Measurements from ENCODE around the gene STXBP6. TPM values are rescaled to one million over a fixed set of nuclear protein-coding genes. Genes with fewer than 3 reads are reported as not detected.

The STXBP6 gene
- total RNA-seq, 4 donors from 2014 or later, result 2.6 to 5.5 (median 4.4) TPM

DNA sequence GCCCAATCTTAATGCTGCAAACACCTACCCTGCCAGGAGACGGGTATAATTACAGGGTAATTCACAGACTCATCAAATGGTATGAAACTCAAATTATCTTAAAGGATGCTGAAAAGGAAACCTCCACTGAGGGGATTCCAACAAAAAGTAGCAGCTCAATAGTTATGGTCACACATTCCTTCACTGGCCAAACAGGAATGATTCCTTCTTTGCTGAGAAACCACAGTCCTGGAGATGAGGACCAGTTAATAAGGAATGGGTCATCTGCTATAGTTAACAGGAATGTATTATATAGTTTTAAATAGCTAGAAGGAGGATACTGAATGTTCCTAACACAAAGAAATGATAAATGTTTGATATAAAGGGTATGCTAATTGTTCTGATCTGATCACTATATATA lies 136.9 kb downstream of the STXBP6 start:
- Histone ChIP-seq H3K4me1 (no peaks in the 10 kb centered on the region), H3K36me3 (no peaks in the 10 kb centered on the region), H3K27ac (no peak overlapping the region), H3K27me3 (no peaks in the 10 kb centered on the region), H3K9me3 (no peaks in the 10 kb centered on the region), H3K4me3 (no peak overlapping the region)
- intact Hi-C loops (cut with DNase I; ENCODE audit: low total_unique reads), result no loop called here
- TF ChIP-seq, protein P1, sequence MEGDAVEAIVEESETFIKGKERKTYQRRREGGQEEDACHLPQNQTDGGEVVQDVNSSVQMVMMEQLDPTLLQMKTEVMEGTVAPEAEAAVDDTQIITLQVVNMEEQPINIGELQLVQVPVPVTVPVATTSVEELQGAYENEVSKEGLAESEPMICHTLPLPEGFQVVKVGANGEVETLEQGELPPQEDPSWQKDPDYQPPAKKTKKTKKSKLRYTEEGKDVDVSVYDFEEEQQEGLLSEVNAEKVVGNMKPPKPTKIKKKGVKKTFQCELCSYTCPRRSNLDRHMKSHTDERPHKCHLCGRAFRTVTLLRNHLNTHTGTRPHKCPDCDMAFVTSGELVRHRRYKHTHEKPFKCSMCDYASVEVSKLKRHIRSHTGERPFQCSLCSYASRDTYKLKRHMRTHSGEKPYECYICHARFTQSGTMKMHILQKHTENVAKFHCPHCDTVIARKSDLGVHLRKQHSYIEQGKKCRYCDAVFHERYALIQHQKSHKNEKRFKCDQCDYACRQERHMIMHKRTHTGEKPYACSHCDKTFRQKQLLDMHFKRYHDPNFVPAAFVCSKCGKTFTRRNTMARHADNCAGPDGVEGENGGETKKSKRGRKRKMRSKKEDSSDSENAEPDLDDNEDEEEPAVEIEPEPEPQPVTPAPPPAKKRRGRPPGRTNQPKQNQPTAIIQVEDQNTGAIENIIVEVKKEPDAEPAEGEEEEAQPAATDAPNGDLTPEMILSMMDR (IDR thresholded peaks at IDR 0.05 in 4 of 5, conservative IDR thresholded peaks at IDR 0.05 in 1 of 5), result no peak
- TF ChIP-seq POLR2A (IDR thresholded peaks at IDR 0.05), result no peak
- in situ Hi-C loops (cut with MboI; ENCODE audit: low sequenced_read_pairs in 4 of 4), result no loop called here
- ATAC-seq, result no peak
- DNase-seq, result no peak

DNA sequence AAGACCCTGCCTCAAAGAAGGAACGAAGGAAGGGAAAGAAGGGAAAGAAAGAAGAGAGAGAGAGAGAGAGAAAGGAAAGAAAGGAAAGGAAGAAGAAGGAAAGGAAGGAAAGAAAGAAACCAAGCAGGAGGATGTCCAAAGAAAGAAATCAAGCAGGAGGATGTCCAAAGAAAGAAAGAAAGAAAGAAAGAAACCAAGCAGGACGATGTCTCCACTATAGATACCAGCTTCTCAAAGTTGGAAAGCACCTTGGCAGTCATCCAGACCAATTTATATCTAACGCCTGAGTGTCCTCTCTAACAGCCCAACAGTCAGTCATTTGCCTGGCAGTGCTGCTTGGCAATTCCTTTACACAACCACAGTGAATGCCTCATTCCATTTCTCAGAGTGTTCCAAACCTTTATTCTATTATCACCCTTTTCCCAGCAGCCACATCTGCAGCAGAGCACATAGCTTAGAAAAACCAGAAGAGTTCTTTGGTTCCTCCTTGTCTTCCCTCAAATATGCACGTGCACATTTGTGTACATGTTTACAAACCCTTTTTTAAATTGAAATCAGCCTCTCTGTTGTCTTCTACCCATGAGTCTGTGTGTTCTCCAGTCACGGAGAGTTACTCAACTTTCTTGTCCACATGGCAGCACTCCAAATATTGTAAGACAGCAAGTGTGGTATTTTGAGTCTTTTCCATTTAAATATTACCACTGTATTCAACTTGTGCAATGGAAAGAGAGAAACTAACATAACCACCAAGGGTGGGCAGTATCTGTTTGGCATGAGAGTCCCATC lies 138.4 kb downstream of the STXBP6 start:
- Histone ChIP-seq H3K36me3 (no peaks in the 10 kb centered on the region), H3K9me3 (no peaks in the 10 kb centered on the region), H3K27ac (no peak overlapping the region), H3K4me3 (no peak overlapping the region), H3K4me1 (no peaks in the 10 kb centered on the region), H3K27me3 (no peaks in the 10 kb centered on the region)
- intact Hi-C loops (cut with DNase I; ENCODE audit: low total_unique reads), result no loop called here
- no peak for TF ChIP-seq POLR2A (IDR thresholded peaks at IDR 0.05)
- TF ChIP-seq, protein P1 (IDR thresholded peaks at IDR 0.05 in 4 of 5, conservative IDR thresholded peaks at IDR 0.05 in 1 of 5), result no peak
- peak in 1 of 2 donors; percentile 19 for DNase-seq
- in situ Hi-C loops (cut with MboI; ENCODE audit: low sequenced_read_pairs in 4 of 4), result no loop called here
- peak; percentile 11 to 56 for ATAC-seq

DNA sequence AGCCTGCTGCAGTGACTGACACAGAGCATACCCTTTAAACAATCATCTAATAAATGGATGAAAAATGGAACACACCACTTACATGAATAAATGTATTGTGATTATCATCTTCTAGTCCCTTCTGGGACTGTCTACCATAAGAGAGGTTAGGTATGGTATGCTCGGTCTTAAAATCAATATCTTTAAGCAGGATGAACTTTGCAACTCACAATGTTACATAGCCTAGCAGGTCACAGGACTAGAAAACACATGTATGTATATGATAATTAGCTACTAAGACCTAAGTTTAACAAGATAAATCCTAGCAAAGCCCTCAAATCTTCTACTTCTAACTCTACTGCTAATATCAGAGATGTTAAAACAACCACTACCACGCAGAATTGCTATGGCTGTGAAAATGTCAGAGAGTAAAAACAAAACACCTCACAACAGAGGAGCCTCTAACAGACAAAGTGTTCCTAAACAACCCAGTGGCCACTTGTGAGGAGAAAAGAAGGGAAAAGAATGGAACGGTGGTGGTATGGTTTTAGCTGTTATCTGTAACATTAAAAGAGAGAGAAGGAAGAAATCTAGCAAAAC lies 139.4 kb downstream of the STXBP6 start:
- Histone ChIP-seq H3K36me3 (no peaks in the 10 kb centered on the region), H3K27me3 (no peaks in the 10 kb centered on the region), H3K9me3 (no peaks in the 10 kb centered on the region), H3K4me3 (no peak overlapping the region), H3K4me1 (no peaks in the 10 kb centered on the region), H3K27ac (no peak overlapping the region)
- ATAC-seq (no peak), DNase-seq (no peak)
- intact Hi-C loops (cut with DNase I; ENCODE audit: low total_unique reads), result no loop called here
- TF ChIP-seq, protein P1 (IDR thresholded peaks at IDR 0.05 in 4 of 5, conservative IDR thresholded peaks at IDR 0.05 in 1 of 5), result no peak
- TF ChIP-seq POLR2A (IDR thresholded peaks at IDR 0.05), result no peak
- in situ Hi-C loops (cut with MboI; ENCODE audit: low sequenced_read_pairs in 4 of 4), result no loop called here

DNA sequence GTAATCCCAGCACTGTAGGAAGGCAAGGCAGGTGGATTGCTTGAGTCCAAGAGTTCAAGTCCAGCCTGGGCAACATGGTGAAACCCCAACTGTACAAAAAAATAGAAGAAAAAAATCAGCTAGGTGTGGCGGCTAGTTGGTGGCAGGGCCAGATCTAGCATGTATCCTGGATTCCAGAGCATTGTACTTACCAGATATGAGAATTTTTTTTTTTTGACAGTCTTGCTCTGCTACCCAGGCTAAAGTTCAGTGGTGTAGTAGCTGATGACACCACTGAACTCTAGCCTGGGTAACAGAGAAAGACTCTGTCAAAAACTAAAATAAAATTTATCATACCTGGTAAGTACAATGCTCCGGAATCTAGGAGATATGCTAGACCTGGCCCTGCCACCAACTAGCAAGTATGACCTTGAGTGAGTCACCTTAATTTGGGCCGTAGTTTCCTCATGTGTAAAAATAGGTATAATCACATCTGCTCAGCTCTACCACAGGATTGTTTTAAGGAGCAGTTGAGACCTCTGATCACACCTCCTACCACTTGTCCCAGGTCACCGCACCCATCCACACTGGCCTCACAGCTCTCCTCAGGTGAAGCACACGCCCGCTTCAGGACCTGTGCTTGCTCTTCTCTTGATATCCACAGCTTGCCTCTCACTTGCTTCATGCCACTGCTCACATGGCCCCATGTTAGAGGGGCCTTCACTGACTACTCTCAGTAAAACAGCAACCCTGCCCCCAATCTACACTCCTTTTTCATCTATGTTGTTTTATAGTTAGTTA lies 140.2 kb downstream of the STXBP6 start:
- TF ChIP-seq, protein P1 (IDR thresholded peaks at IDR 0.05 in 4 of 5, conservative IDR thresholded peaks at IDR 0.05 in 1 of 5), result no peak
- no peak for TF ChIP-seq POLR2A (IDR thresholded peaks at IDR 0.05)
- in situ Hi-C loops (cut with MboI; ENCODE audit: low sequenced_read_pairs in 4 of 4), result no loop called here
- no peaks in the 10 kb centered on the region for H3K4me1 ChIP-seq
- no peak for ATAC-seq
- no peaks in the 10 kb centered on the region for H3K9me3 ChIP-seq
- intact Hi-C loops (cut with DNase I; ENCODE audit: low total_unique reads), result no loop called here
- no peak overlapping the region for H3K27ac ChIP-seq
- H3K27me3 ChIP-seq, result no peaks in the 10 kb centered on the region
- no peak overlapping the region for H3K4me3 ChIP-seq
- no peak for DNase-seq
- H3K36me3 ChIP-seq, result no peaks in the 10 kb centered on the region
